ENCODE data around the gene ANKRD13A.

DNA sequence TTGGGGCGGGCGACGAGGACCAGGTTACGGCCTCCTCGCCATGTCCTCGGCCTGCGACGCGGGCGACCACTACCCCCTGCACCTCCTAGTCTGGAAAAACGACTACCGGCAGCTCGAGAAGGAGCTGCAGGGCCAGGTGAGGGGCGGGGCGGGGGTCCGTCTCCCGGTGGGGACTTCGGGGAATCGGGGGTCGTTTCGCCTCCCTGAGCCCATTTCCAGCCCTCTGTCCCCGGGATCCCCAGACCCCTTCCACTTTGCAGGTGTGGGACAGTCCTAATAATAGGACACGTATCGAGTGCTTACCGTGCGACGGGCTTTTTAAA lies 380 bp downstream of the ANKRD13A start:
- TF ChIP-seq, protein P1, sequence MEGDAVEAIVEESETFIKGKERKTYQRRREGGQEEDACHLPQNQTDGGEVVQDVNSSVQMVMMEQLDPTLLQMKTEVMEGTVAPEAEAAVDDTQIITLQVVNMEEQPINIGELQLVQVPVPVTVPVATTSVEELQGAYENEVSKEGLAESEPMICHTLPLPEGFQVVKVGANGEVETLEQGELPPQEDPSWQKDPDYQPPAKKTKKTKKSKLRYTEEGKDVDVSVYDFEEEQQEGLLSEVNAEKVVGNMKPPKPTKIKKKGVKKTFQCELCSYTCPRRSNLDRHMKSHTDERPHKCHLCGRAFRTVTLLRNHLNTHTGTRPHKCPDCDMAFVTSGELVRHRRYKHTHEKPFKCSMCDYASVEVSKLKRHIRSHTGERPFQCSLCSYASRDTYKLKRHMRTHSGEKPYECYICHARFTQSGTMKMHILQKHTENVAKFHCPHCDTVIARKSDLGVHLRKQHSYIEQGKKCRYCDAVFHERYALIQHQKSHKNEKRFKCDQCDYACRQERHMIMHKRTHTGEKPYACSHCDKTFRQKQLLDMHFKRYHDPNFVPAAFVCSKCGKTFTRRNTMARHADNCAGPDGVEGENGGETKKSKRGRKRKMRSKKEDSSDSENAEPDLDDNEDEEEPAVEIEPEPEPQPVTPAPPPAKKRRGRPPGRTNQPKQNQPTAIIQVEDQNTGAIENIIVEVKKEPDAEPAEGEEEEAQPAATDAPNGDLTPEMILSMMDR (IDR thresholded peaks at IDR 0.05): no peak
- TF ChIP-seq POLR2A (IDR thresholded peaks at IDR 0.05): no peak
